HK-2 (cell line): ENCODE measurements around the gene PTHLH.

Experiments
- DNase-seq: peaks from one replicate; pipeline ENCODE4 v3.0.0-alpha.2; 2018; ENCODE audit not compliant: unreplicated experiment

The PTHLH gene

DNA sequence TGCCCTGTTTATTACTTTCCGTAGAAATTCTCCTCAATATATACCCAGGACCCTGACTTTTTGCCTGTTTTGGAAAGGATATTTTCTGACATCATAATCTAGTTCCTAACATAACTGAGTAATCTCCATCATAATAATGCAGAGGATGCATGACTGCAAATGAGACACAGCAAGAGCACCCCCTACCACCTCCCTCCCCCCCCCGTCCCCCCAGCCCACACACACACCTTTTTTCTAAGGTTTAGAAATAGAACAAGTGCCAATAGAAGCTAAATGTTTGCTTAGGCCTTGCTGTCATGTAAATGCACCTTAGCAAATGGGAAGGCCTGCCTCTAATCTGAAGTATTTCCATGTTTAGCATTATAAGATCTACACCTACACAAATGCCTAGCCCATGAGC lies at the start of gene PTHLH:
Gene PTHLH (minus strand): TSS at position 13 of the 400 bp plus-strand sequence. CDS start 3,239 bp downstream, outside the sequence.
- DNase-seq = no peak

- DNase-seq = no peak
These were observed 49.2 kb upstream of the PTHLH start for GRCh38 chr12:28021704-28022103.

GRCh38 chr12:28017873-28018255 lies 45.3 kb upstream of the PTHLH start:
- DNase-seq = no peak

- DNase-seq = no peak
These were observed 44.8 kb upstream of the PTHLH start for GRCh38 chr12:28017126-28017872.

GRCh38 chr12:28015165-28015564 lies 42.6 kb upstream of the PTHLH start:
- no peak for DNase-seq

- DNase-seq = no peak
These were observed 41.7 kb upstream of the PTHLH start for GRCh38 chr12:28014196-28014595.

GRCh38 chr12:28012333-28012918 lies 39.9 kb upstream of the PTHLH start:
- DNase-seq = no peak

DNA sequence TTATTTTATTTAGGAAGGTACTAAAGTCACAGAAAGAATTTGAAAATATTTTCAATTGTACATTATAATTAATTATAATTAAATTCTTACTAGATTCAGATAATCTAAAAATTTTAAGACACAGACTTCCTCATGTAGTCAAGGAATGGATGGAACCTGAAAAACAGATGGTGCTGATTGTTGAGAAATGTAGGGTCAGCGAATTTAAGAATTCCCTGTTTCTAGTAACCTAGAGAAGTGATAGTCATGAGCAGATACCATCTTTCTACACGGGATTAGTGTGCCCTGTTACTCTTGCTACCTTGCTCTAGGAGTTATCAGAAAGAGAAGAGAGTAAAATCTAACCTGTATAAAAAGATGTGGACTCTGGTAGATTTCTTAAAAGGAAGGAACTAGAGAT lies 37.5 kb upstream of the PTHLH start:
- DNase-seq = no peak

- DNase-seq = no peak
These were observed 27.4 kb upstream of the PTHLH start for GRCh38 chr12:27999970-28000369.

- no peak for DNase-seq
These were observed 27.0 kb upstream of the PTHLH start for GRCh38 chr12:27999521-27999920.

- no peak for DNase-seq
These were observed 26.1 kb upstream of the PTHLH start for GRCh38 chr12:27998658-27999057.

- DNase-seq = no peak
These were observed 25.6 kb upstream of the PTHLH start for GRCh38 chr12:27998170-27998569.

DNA sequence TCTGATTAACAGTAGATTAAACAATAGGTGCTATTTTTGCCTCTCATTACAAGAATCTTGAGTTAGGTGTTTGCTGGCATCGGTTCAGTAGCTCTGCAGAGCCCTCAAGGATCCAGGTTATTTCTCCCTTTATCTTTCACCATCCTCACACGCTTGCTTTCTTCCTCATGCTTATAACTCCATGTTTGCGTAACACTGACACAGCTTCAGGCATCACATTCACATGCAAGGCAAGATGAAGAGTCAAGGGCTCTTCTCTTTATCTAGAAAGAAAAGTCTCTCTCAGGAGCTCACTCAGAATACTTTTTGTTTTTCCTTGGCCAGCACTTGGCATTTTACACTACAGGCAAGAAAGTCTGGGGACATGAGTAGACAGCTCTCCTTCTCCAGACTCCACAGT lies 24.2 kb upstream of the PTHLH start:
- DNase-seq = no peak

DNA sequence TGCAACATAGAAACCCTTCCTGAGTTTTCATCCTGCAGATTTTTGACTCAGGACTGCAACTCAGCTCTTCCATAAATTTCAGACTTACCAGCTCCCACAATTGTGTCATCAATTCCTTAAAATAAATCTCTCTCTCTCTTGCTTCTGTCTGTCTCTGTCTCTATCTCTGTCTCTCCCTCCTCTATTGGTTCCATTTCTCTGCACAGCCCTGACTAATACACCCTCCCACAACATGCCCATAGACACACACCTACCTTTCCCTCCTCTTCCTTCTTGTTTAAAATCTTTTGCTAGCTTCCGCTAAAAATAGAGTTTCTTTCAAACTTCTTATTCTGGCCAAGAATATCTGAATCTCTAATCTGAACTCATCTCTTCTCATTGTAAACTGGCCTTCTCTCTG lies 22.9 kb upstream of the PTHLH start:
- DNase-seq = no peak

- DNase-seq = no peak
These were observed 16.2 kb upstream of the PTHLH start for GRCh38 chr12:27988594-27989233.

DNA sequence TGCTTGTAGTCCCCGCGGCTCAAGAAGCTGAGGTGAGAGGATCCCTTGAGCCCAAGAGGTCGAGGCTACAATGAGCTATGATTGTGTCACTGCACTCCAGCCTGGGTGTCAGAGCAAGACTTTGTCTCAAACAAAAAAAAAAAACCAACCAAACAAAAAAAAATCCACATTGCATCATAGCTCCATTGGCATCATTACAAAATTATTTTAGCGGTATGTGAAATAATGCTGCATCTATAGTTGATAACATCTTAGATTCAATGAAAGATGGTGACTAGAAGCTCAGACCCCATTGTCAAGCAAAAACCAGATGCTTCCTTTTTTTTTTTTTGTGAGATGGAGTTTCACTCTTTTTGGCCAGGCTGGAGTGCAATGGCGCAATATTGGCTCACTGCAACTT lies 14.8 kb upstream of the PTHLH start:
- DNase-seq = no peak

GRCh38 chr12:27984275-27984674 lies 11.7 kb upstream of the PTHLH start:
- no peak for DNase-seq

DNA sequence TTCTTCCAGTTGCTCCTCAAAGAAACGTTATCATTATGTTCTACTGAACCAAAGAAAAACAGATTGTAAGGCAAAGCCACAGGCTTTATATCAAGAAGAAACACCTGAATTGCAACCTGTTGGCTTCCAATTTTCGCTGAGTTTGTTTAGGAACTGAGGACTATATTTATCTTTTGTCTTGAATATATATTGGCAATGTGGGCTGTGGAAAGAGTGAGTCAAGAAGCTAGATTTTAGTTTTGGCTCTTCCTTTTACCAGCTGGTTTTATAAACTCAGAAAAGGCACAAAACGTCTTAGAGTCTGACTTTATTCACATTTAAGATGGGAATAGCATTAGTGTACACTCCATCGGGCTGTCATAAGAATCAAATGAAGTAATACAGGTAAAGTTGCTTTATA lies 10.4 kb upstream of the PTHLH start:
- no peak for DNase-seq

- no peak for DNase-seq
These were observed 9.9 kb upstream of the PTHLH start for GRCh38 chr12:27982385-27982784.

DNA sequence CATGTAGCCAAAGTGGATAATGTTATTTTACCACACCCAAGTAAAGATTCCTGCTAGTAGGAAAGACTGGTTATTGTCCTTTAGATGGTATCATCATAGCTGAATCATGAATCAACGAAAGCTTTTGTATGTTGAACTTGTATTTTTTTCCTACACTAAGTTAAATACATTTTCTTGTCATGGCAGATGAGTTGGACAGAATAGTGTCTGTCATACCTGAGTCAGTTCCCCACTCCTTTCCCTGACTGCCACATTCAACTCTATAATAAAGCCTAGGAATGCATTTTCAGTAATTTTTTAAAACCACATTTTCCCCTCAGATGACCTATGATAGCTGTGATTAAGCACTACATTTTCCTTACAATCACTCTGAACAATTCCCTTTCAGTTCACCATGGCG lies 9.3 kb upstream of the PTHLH start:
- no peak for DNase-seq

DNA sequence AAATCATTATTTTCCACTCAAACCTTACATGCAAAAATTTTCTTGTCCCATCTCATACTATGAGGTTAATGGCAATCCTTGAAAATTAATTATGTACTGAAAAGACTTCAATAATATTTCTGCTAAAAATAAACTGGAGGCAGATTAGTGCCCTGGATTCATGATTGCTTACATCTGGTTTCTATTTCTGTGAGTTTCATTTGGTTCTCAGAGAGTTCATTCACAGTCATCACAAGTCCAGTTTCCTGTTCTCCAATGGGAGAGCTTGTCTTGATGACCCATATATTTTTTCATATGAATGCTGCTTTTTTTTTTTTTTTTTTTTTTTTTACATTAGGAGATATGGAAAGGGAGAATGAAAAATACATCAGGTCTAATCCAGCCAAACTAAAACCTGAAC lies 6.6 kb upstream of the PTHLH start:
- DNase-seq = no peak

DNA sequence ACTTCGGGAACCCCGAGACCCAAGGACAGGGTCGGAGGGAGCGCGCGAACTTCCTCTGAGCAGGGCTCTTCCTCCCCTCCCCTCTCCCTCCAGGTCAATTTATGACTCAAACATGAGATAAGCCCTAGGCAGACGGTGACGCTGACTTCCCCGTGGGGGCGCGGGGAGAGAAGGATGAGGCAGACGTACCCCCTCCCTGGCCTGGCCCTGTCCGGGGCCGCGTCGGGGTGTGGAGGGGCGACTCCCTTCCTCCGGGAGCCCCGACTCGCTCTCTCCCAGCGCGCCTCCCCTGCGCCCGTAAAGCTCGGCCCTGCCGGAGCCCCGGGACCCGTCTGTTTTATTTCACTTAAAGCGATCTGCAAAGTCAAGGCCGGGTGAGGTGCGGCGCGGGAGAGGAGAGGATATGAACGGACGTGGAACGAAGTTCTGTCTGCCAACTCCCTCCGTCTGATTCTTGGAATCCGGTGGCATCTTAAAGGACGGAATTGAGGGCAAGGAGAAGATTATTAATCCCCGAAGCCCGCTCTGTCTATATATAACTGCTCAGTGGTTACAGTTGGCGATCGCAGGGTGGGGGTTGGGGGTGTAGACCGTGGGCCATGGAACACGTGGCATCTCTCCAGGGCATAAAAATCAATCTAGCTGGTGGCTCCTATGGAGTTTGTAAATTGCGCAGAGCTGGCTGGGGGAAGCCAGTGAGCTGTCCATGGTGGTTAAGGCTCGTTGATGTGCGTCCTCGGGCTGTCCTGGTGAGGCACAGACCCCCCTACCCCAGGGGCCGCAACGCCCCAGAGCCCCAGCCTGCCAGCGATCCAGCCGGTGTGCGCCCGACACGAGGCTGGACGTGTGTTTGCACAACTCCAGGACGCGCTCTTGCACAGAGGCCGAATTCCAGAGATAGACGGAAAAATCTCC lies 2.9 kb upstream of the PTHLH start:
- peak; percentile 27 for DNase-seq
